ENCODE data around the gene TREH. TPM values are rescaled to one million over a fixed set of nuclear protein-coding genes. Genes with fewer than 3 reads are reported as not detected.
"Not testable (repeated sequence)": the region's sequence is repeated elsewhere in the genome, so short reads cannot be mapped to it uniquely, and the experiment has no call there.

The TREH gene
- total RNA-seq, 3 donors from 2014 or later, result not detected

GRCh38 chr11:118687906-118688305 lies 8.5 kb upstream of the TREH start:
- Histone ChIP-seq H3K36me3 (no peaks in the 10 kb centered on the region), H3K4me1 (peaks cover 0 to 8% of the 10 kb centered on the region in 2 donors), H3K4me3 (no peak overlapping the region), H3K27ac (no peak overlapping the region), H3K9me3 (no peaks in the 10 kb centered on the region), H3K27me3 (no peaks in the 10 kb centered on the region)
- DNase-seq (ENCODE audit: low spot score in 2 of 2), result no peak
- intact Hi-C loops (cut with DNase I; ENCODE audit: low total_unique reads), result loop anchor here (5.0 kb wide), 1 partner anchor 1021 kb away; no protein-coding TSS in a partner anchor
- TF ChIP-seq POLR2AphosphoS5 (IDR thresholded peaks at IDR 0.05) (no peak), CTCF (IDR thresholded peaks at IDR 0.05) (no peak), POLR2A (IDR thresholded peaks at IDR 0.05) (no peak)

GRCh38 chr11:118684187-118684586 lies 4.7 kb upstream of the TREH start:
- DNase-seq (ENCODE audit: low spot score in 2 of 2), result no peak
- H3K4me1 ChIP-seq, result peaks cover 0 to 3% of the 10 kb centered on the region in 2 donors

GRCh38 chr11:118682939-118683338 lies 3.5 kb upstream of the TREH start:
- H3K4me1 ChIP-seq; DNase-seq (ENCODE audit: low spot score in 2 of 2); H3K27me3 ChIP-seq; H3K36me3 ChIP-seq; H3K4me3 ChIP-seq; H3K9me3 ChIP-seq; intact Hi-C loops (cut with DNase I; ENCODE audit: low total_unique reads); H3K27ac ChIP-seq: not testable (repeated sequence)

More at GRCh38 chr11:118684187-118684586, 4.7 kb upstream of the TREH start:
- TF ChIP-seq POLR2AphosphoS5 (IDR thresholded peaks at IDR 0.05) (no peak), POLR2A (IDR thresholded peaks at IDR 0.05) (no peak), CTCF (IDR thresholded peaks at IDR 0.05) (no peak)
- Histone ChIP-seq H3K4me3 (no peak overlapping the region), H3K27me3 (no peaks in the 10 kb centered on the region), H3K36me3 (no peaks in the 10 kb centered on the region), H3K27ac (no peak overlapping the region), H3K9me3 (no peaks in the 10 kb centered on the region)
- intact Hi-C loops (cut with DNase I; ENCODE audit: low total_unique reads), result no loop called here

GRCh38 chr11:118682372-118682771 lies 2.9 kb upstream of the TREH start:
- Histone ChIP-seq H3K27ac (no peak overlapping the region), H3K27me3 (no peaks in the 10 kb centered on the region), H3K36me3 (no peaks in the 10 kb centered on the region), H3K9me3 (no peaks in the 10 kb centered on the region), H3K4me1 (no peaks in the 10 kb centered on the region), H3K4me3 (no peak overlapping the region)
- no peak for DNase-seq (ENCODE audit: low spot score in 2 of 2)
- intact Hi-C loops (cut with DNase I; ENCODE audit: low total_unique reads), result no loop called here
- TF ChIP-seq CTCF (IDR thresholded peaks at IDR 0.05) (no peak), POLR2A (IDR thresholded peaks at IDR 0.05) (no peak)

- H3K36me3 ChIP-seq; H3K9me3 ChIP-seq; intact Hi-C loops (cut with DNase I; ENCODE audit: low total_unique reads); H3K27me3 ChIP-seq; DNase-seq (ENCODE audit: low spot score in 2 of 2); H3K27ac ChIP-seq; H3K4me1 ChIP-seq; H3K4me3 ChIP-seq: not testable (repeated sequence)
These were observed 542 bp downstream of the TREH start for GRCh38 chr11:118678908-118679307.

GRCh38 chr11:118677977-118678376 lies 1.5 kb downstream of the TREH start:
- no peaks in the 10 kb centered on the region for H3K36me3 ChIP-seq
- H3K9me3 ChIP-seq, result no peaks in the 10 kb centered on the region
- no peak overlapping the region for H3K4me3 ChIP-seq
- TF ChIP-seq POLR2AphosphoS5 (IDR thresholded peaks at IDR 0.05) (no peak), POLR2A (IDR thresholded peaks at IDR 0.05) (no peak)
- DNase-seq (ENCODE audit: low spot score in 2 of 2), result no peak
- no peaks in the 10 kb centered on the region for H3K4me1 ChIP-seq
- intact Hi-C loops (cut with DNase I; ENCODE audit: low total_unique reads), result no loop called here
- no peaks in the 10 kb centered on the region for H3K27me3 ChIP-seq
- H3K27ac ChIP-seq, result no peak overlapping the region

GRCh38 chr11:118674082-118674435 lies 5.4 kb downstream of the TREH start:
- no peaks in the 10 kb centered on the region for H3K4me1 ChIP-seq
- H3K9me3 ChIP-seq, result no peaks in the 10 kb centered on the region
- intact Hi-C loops (cut with DNase I; ENCODE audit: low total_unique reads), result no loop called here
- no peak for DNase-seq (ENCODE audit: low spot score in 2 of 2)
- TF ChIP-seq POLR2A (IDR thresholded peaks at IDR 0.05) (no peak), CTCF (IDR thresholded peaks at IDR 0.05) (no peak), POLR2AphosphoS5 (IDR thresholded peaks at IDR 0.05) (no peak)
- H3K27me3 ChIP-seq, result no peaks in the 10 kb centered on the region
- H3K4me3 ChIP-seq, result no peak overlapping the region
- H3K27ac ChIP-seq, result no peak overlapping the region
- no peaks in the 10 kb centered on the region for H3K36me3 ChIP-seq
